GM23338 (cell line): ENCODE measurements around the gene ADCY7. TPM values are rescaled to one million over a fixed set of nuclear protein-coding genes. Genes with fewer than 3 reads are reported as not detected.

Source experiments
- ATAC-seq: fragments of 200-7000 bp; cut with Tn5 transposase; 3 replicates; pipeline ENCODE4 v1.9.1; 2020
- DNase-seq: peaks from one replicate; pipeline ENCODE4 v3.0.0-alpha.2; 2015; ENCODE audit warnings: low spot score
- H2AFZ ChIP-seq: fragments of 200-600 bp; sonication (generic); 2 replicates; pipeline ENCODE4 v1.8.0; 2016; ENCODE audit warnings: antibody characterized with exemption, mild to moderate bottlenecking, moderate library complexity
- H3F3A ChIP-seq: fragments of 200-600 bp; sonication (generic); replicated peaks from 2 replicates; pipeline ENCODE4 v1.8.0; 2017; ENCODE audit warnings: antibody characterized with exemption, mixed run types, low read depth
- H3K27ac ChIP-seq: fragments of 200-600 bp; sonication (generic); 2 replicates; pipeline ENCODE4 v1.6.1; 2016; ENCODE audit warnings: low read depth
- H3K27me3 ChIP-seq: fragments of 200-600 bp; sonication (generic); 2 replicates; pipeline ENCODE4 v1.8.0; 2016; ENCODE audit warnings: mild to moderate bottlenecking, mixed run types, moderate library complexity; ENCODE audit not compliant: insufficient read depth
- H3K36me3 ChIP-seq: fragments of 200-600 bp; sonication (generic); 2 replicates; pipeline ENCODE4 v1.8.0; 2016; ENCODE audit warnings: mild to moderate bottlenecking; ENCODE audit not compliant: insufficient read depth
- H3K4me1 ChIP-seq: fragments of 200-600 bp; sonication (generic); 2 replicates; pipeline ENCODE4 v1.8.0; 2016; ENCODE audit warnings: mild to moderate bottlenecking, moderate library complexity; ENCODE audit not compliant: insufficient read depth
- H3K4me2 ChIP-seq: fragments of 200-600 bp; sonication (generic); 2 replicates; pipeline ENCODE4 v1.7.1; 2017; ENCODE audit warnings: mixed run types
- H3K4me3 ChIP-seq: fragments of 200-600 bp; sonication (generic); 2 replicates; pipeline ENCODE4 v1.6.1; 2016; ENCODE audit warnings: mixed run types
- H3K79me2 ChIP-seq: fragments of 200-600 bp; sonication (generic); replicated peaks from 2 replicates; pipeline ENCODE4 v1.8.0; 2017; ENCODE audit warnings: mild to moderate bottlenecking; ENCODE audit not compliant: insufficient read depth
- H3K9me2 ChIP-seq: fragments of 200-600 bp; sonication (generic); 2 replicates; pipeline ENCODE4 v1.8.0; 2017; ENCODE audit not compliant: insufficient read depth
- H4K20me1 ChIP-seq: fragments of 200-600 bp; sonication (generic); replicated peaks from 2 replicates; pipeline ENCODE4 v1.8.0; 2017; ENCODE audit warnings: mild to moderate bottlenecking; ENCODE audit not compliant: insufficient read depth
- H3K27ac Mint-ChIP-seq: 2 replicates; pipeline ENCODE4 v1.8.0; 2020; ENCODE audit warnings: inconsistent platforms, mild to moderate bottlenecking, moderate library complexity, mixed read lengths
- H3K27me3 Mint-ChIP-seq: 3 replicates; pipeline ENCODE4 v1.8.0; 2022; ENCODE audit warnings: low read depth, mild to moderate bottlenecking, moderate library complexity, mixed read lengths, inconsistent platforms; ENCODE audit not compliant: insufficient read depth, poor library complexity
- H3K36me3 Mint-ChIP-seq: 3 replicates; pipeline ENCODE4 v1.8.0; 2021; ENCODE audit warnings: low read depth, mild to moderate bottlenecking, inconsistent platforms, moderate library complexity, mixed read lengths
- H3K4me1 Mint-ChIP-seq: 3 replicates; pipeline ENCODE4 v1.8.0; 2020; ENCODE audit warnings: mild to moderate bottlenecking, inconsistent platforms, mixed read lengths
- H3K4me3 Mint-ChIP-seq: 3 replicates; pipeline ENCODE4 v1.8.0; 2021; ENCODE audit warnings: moderate library complexity, mild to moderate bottlenecking, inconsistent platforms, mixed read lengths
- H3K9me3 Mint-ChIP-seq: 3 replicates; pipeline ENCODE4 v1.8.0; 2020; ENCODE audit warnings: moderate library complexity, mild to moderate bottlenecking, inconsistent platforms, mixed read lengths
- CREB1 ChIP-seq: fragments of 250-450 bp; sonication (Bioruptor Pico); IDR thresholded peaks from 2 replicates; pipeline ENCODE4 v1.5.0; 2020; ENCODE audit warnings: low read depth, mild to moderate bottlenecking, moderate library complexity
- EZH2 ChIP-seq: fragments of 200-600 bp; sonication (generic); IDR thresholded peaks from one replicate; pipeline ENCODE4 v1.8.0; 2017; ENCODE audit warnings: antibody characterized with exemption, mild to moderate bottlenecking, low read depth; ENCODE audit not compliant: unreplicated experiment
- EZH2phosphoT487 ChIP-seq: fragments of 200-600 bp; sonication (generic); IDR thresholded peaks from one replicate; pipeline ENCODE4 v1.8.1; 2018; ENCODE audit warnings: antibody characterized with exemption; ENCODE audit not compliant: unreplicated experiment
- JUNB ChIP-seq: IDR thresholded peaks from one replicate; pipeline ENCODE4 v1.6.1; 2016; ENCODE audit warnings: antibody characterized with exemption; ENCODE audit not compliant: unreplicated experiment
- NANOG ChIP-seq: IDR thresholded peaks from 2 replicates; pipeline ENCODE4 v1.6.1; 2016; ENCODE audit warnings: antibody characterized with exemption, borderline replicate concordance
- POLR2AphosphoS5 ChIP-seq: IDR thresholded peaks from 2 replicates; pipeline ENCODE4 v1.6.1; 2016; ENCODE audit warnings: antibody characterized with exemption, low read depth
- STAT1 ChIP-seq: IDR thresholded peaks from one replicate; pipeline ENCODE4 v1.6.1; 2016; ENCODE audit warnings: antibody characterized with exemption; ENCODE audit not compliant: unreplicated experiment
- ZNF114 ChIP-seq: fragments of 250-450 bp; sonication (Bioruptor Pico); IDR thresholded peaks from 2 replicates; pipeline ENCODE4 v1.5.0; 2020; ENCODE audit warnings: mild to moderate bottlenecking, moderate library complexity
- ZNF331 ChIP-seq: fragments of 250-450 bp; sonication (Bioruptor Pico); IDR thresholded peaks from 2 replicates; pipeline ENCODE4 v1.5.0; 2020; ENCODE audit warnings: low read depth, mild to moderate bottlenecking, moderate library complexity
- polyA plus RNA-seq: library from polyadenylated mRNA; unstranded; fragments of >200 nt; fragmentation: Nextera tagmentation; extraction: Ambion mirVana; gene quantifications from 2 replicates; pipeline ENCODE4 v1.2.1, GENCODE V29; 2016
- total RNA-seq: library from RNA; depleted of rRNA; stranded (reverse); fragments of >200 nt; shearing (Covaris generic); gene quantifications from 2 replicates; pipeline ENCODE4 v1.2.3, GENCODE V29; 2014
- TF ChIP-seq, protein P1 (sequence below), 2 experiments: fragments of 200-600 bp in 1 of 2; sonication (generic) in 1 of 2; conservative IDR thresholded peaks; 2 replicates each; pipeline versions ENCODE4 v1.5.1 to v1.6.1; 2016 to 2017; ENCODE audit warnings: antibody characterized with exemption in 2 of 2, low read depth in 2 of 2, mild to moderate bottlenecking in 2 of 2, moderate library complexity in 1 of 2
- TF ChIP-seq, protein P2 (sequence below): IDR thresholded peaks from one replicate; pipeline ENCODE4 v1.6.1; 2018; ENCODE audit warnings: antibody characterized with exemption; ENCODE audit not compliant: unreplicated experiment
- TF ChIP-seq, protein P3 (sequence below): IDR thresholded peaks from 2 replicates; pipeline ENCODE4 v1.6.1; 2016; ENCODE audit warnings: antibody characterized with exemption
- TF ChIP-seq, protein P4 (sequence below): fragments of 250-450 bp; sonication (Bioruptor Pico); IDR thresholded peaks from 2 replicates; pipeline ENCODE4 v1.5.0; 2020; ENCODE audit warnings: mild to moderate bottlenecking, moderate library complexity

ADCY7 gene
- total and polyA plus RNA-seq, 2 experiments from 2014 or later: 2.4 to 10.5 TPM

GRCh38 chr16:50238868-50239301 lies 27.5 kb upstream of the ADCY7 start:
- peaks cover 7% of the 10 kb centered on the region for H3K9me3 Mint-ChIP-seq
- Histone ChIP-seq H3K27me3 (no peaks in the 10 kb centered on the region), H3K79me2 (no peaks in the 10 kb centered on the region), H3K4me2 (no peak overlapping the region), H3F3A (no peaks in the 10 kb centered on the region), H2AFZ (no peak overlapping the region), H3K4me3 (no peak overlapping the region), H3K9me2 (no peaks in the 10 kb centered on the region), H3K36me3 (no peaks in the 10 kb centered on the region), H3K27ac (no peak overlapping the region), H3K4me1 (peaks cover 8% of the 10 kb centered on the region; the same call in 1 of the 2 replicates), H4K20me1 (no peaks in the 10 kb centered on the region)
- H3K36me3 Mint-ChIP-seq: peaks cover 7% of the 10 kb centered on the region; the same call in 1 of the 3 replicates
- H3K27me3 Mint-ChIP-seq: peaks cover 2% of the 10 kb centered on the region
- H3K4me3 Mint-ChIP-seq: no peak overlapping the region
- DNase-seq (no peak), ATAC-seq (no peak)
- no peak overlapping the region for H3K27ac Mint-ChIP-seq
- TF ChIP-seq, protein P1, sequence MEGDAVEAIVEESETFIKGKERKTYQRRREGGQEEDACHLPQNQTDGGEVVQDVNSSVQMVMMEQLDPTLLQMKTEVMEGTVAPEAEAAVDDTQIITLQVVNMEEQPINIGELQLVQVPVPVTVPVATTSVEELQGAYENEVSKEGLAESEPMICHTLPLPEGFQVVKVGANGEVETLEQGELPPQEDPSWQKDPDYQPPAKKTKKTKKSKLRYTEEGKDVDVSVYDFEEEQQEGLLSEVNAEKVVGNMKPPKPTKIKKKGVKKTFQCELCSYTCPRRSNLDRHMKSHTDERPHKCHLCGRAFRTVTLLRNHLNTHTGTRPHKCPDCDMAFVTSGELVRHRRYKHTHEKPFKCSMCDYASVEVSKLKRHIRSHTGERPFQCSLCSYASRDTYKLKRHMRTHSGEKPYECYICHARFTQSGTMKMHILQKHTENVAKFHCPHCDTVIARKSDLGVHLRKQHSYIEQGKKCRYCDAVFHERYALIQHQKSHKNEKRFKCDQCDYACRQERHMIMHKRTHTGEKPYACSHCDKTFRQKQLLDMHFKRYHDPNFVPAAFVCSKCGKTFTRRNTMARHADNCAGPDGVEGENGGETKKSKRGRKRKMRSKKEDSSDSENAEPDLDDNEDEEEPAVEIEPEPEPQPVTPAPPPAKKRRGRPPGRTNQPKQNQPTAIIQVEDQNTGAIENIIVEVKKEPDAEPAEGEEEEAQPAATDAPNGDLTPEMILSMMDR (conservative IDR thresholded peaks at IDR 0.05; ENCODE audit: low read depth in 2 of 2): no peak
- TF ChIP-seq ZNF331 (no peak), STAT1 (no peak), EZH2 (no peak), CREB1 (CRISPR knock-in tag) (no peak), ZNF114 (CRISPR knock-in tag) (no peak), EZH2phosphoT487 (no peak), POLR2AphosphoS5 (no peak), JUNB (no peak), NANOG (no peak)
- TF ChIP-seq, protein P2, sequence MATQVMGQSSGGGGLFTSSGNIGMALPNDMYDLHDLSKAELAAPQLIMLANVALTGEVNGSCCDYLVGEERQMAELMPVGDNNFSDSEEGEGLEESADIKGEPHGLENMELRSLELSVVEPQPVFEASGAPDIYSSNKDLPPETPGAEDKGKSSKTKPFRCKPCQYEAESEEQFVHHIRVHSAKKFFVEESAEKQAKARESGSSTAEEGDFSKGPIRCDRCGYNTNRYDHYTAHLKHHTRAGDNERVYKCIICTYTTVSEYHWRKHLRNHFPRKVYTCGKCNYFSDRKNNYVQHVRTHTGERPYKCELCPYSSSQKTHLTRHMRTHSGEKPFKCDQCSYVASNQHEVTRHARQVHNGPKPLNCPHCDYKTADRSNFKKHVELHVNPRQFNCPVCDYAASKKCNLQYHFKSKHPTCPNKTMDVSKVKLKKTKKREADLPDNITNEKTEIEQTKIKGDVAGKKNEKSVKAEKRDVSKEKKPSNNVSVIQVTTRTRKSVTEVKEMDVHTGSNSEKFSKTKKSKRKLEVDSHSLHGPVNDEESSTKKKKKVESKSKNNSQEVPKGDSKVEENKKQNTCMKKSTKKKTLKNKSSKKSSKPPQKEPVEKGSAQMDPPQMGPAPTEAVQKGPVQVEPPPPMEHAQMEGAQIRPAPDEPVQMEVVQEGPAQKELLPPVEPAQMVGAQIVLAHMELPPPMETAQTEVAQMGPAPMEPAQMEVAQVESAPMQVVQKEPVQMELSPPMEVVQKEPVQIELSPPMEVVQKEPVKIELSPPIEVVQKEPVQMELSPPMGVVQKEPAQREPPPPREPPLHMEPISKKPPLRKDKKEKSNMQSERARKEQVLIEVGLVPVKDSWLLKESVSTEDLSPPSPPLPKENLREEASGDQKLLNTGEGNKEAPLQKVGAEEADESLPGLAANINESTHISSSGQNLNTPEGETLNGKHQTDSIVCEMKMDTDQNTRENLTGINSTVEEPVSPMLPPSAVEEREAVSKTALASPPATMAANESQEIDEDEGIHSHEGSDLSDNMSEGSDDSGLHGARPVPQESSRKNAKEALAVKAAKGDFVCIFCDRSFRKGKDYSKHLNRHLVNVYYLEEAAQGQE: no peak
- TF ChIP-seq, protein P3, sequence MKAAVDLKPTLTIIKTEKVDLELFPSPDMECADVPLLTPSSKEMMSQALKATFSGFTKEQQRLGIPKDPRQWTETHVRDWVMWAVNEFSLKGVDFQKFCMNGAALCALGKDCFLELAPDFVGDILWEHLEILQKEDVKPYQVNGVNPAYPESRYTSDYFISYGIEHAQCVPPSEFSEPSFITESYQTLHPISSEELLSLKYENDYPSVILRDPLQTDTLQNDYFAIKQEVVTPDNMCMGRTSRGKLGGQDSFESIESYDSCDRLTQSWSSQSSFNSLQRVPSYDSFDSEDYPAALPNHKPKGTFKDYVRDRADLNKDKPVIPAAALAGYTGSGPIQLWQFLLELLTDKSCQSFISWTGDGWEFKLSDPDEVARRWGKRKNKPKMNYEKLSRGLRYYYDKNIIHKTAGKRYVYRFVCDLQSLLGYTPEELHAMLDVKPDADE: no peak
- TF ChIP-seq, protein P4, sequence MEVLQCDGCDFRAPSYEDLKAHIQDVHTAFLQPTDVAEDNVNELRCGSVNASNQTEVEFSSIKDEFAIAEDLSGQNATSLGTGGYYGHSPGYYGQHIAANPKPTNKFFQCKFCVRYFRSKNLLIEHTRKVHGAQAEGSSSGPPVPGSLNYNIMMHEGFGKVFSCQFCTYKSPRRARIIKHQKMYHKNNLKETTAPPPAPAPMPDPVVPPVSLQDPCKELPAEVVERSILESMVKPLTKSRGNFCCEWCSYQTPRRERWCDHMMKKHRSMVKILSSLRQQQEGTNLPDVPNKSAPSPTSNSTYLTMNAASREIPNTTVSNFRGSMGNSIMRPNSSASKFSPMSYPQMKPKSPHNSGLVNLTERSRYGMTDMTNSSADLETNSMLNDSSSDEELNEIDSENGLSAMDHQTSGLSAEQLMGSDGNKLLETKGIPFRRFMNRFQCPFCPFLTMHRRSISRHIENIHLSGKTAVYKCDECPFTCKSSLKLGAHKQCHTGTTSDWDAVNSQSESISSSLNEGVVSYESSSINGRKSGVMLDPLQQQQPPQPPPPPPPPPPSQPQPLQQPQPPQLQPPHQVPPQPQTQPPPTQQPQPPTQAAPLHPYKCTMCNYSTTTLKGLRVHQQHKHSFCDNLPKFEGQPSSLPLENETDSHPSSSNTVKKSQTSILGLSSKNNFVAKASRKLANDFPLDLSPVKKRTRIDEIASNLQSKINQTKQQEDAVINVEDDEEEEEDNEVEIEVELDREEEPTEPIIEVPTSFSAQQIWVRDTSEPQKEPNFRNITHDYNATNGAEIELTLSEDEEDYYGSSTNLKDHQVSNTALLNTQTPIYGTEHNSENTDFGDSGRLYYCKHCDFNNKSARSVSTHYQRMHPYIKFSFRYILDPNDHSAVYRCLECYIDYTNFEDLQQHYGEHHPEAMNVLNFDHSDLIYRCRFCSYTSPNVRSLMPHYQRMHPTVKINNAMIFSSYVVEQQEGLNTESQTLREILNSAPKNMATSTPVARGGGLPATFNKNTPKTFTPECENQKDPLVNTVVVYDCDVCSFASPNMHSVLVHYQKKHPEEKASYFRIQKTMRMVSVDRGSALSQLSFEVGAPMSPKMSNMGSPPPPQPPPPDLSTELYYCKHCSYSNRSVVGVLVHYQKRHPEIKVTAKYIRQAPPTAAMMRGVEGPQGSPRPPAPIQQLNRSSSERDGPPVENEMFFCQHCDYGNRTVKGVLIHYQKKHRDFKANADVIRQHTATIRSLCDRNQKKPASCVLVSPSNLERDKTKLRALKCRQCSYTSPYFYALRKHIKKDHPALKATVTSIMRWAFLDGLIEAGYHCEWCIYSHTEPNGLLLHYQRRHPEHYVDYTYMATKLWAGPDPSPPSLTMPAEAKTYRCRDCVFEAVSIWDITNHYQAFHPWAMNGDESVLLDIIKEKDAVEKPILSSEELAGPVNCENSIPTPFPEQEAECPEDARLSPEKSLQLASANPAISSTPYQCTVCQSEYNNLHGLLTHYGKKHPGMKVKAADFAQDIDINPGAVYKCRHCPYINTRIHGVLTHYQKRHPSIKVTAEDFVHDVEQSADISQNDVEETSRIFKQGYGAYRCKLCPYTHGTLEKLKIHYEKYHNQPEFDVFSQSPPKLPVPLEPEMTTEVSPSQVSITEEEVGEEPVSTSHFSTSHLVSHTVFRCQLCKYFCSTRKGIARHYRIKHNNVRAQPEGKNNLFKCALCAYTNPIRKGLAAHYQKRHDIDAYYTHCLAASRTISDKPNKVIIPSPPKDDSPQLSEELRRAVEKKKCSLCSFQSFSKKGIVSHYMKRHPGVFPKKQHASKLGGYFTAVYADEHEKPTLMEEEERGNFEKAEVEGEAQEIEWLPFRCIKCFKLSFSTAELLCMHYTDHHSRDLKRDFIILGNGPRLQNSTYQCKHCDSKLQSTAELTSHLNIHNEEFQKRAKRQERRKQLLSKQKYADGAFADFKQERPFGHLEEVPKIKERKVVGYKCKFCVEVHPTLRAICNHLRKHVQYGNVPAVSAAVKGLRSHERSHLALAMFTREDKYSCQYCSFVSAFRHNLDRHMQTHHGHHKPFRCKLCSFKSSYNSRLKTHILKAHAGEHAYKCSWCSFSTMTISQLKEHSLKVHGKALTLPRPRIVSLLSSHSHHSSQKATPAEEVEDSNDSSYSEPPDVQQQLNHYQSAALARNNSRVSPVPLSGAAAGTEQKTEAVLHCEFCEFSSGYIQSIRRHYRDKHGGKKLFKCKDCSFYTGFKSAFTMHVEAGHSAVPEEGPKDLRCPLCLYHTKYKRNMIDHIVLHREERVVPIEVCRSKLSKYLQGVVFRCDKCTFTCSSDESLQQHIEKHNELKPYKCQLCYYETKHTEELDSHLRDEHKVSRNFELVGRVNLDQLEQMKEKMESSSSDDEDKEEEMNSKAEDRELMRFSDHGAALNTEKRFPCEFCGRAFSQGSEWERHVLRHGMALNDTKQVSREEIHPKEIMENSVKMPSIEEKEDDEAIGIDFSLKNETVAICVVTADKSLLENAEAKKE (CRISPR knock-in tag): no peak
- H3K4me1 Mint-ChIP-seq: peaks cover 7% of the 10 kb centered on the region; the same call in 2 of the 3 replicates
